ENCODE data around the gene NLK. TPM values are rescaled to one million over a fixed set of nuclear protein-coding genes. Genes with fewer than 3 reads are reported as not detected.

Gene NLK
- total RNA-seq, 2 donors from 2014 or later, result 19.8 to 37.0 TPM

- TF ChIP-seq CTCF (IDR thresholded peaks at IDR 0.05), result no peak
- TF ChIP-seq POLR2AphosphoS5 (IDR thresholded peaks at IDR 0.05), result no peak
- TF ChIP-seq POLR2A (IDR thresholded peaks at IDR 0.05), result no peak
- Histone ChIP-seq H3K27me3 (replicated peaks; ENCODE audit: insufficient read depth) (no peaks in the 10 kb centered on the region), H3K27ac (peak overlapping the region; percentile 61 to 64), H3K4me1 (replicated peaks) (peaks cover 5% of the 10 kb centered on the region), H3K36me3 (no peaks in the 10 kb centered on the region), H3K9me3 (no peaks in the 10 kb centered on the region), H3K4me3 (peak overlapping the region; percentile 30 to 42)
- intact Hi-C loops (cut with DNase I), result no loop called here
- DNase-seq (ENCODE audit: low spot score), result no peak
- WGBS, result 70% methylated on average over 28 of the region's 28 CpGs
Measured at GRCh38 chr17:28226563-28227315, 184.3 kb downstream of the NLK start.

GRCh38 chr17:28227316-28228108 is 185.0 kb downstream of the NLK start:
- no peaks in the 10 kb centered on the region for H3K27me3 ChIP-seq (replicated peaks; ENCODE audit: insufficient read depth)
- H3K27ac ChIP-seq, result peak overlapping the region; percentile 61 to 64
- H3K36me3 ChIP-seq, result no peaks in the 10 kb centered on the region
- intact Hi-C loops (cut with DNase I), result no loop called here
- peak overlapping the region; percentile 30 to 42 for H3K4me3 ChIP-seq
- DNase-seq (ENCODE audit: low spot score), result peak; percentile 85
- H3K9me3 ChIP-seq, result no peaks in the 10 kb centered on the region
- TF ChIP-seq CTCF (IDR thresholded peaks at IDR 0.05), result peak in 2 of 4 experiments; percentile 7 to 20
- TF ChIP-seq POLR2A (IDR thresholded peaks at IDR 0.05), result no peak
- TF ChIP-seq POLR2AphosphoS5 (IDR thresholded peaks at IDR 0.05), result peak; percentile 69
- peaks cover 5% of the 10 kb centered on the region for H3K4me1 ChIP-seq (replicated peaks)
- 5% methylated on average over 48 of the region's 66 CpGs for WGBS

- Histone ChIP-seq H3K27ac (peak overlapping the region; percentile 61 to 64), H3K9me3 (no peaks in the 10 kb centered on the region), H3K36me3 (no peaks in the 10 kb centered on the region), H3K27me3 (replicated peaks; ENCODE audit: insufficient read depth) (no peaks in the 10 kb centered on the region), H3K4me3 (peak overlapping the region; percentile 30 to 42), H3K4me1 (replicated peaks) (peaks cover 5% of the 10 kb centered on the region)
- DNase-seq (ENCODE audit: low spot score), result no peak
- intact Hi-C loops (cut with DNase I), result no loop called here
- WGBS, result 8% methylated on average over 22 of the region's 22 CpGs
- TF ChIP-seq POLR2A (IDR thresholded peaks at IDR 0.05), result no peak
Measured at GRCh38 chr17:28228109-28228840, 185.8 kb downstream of the NLK start.

- intact Hi-C loops (cut with DNase I), result no loop called here
- no peak for TF ChIP-seq CTCF (IDR thresholded peaks at IDR 0.05)
- TF ChIP-seq POLR2AphosphoS5 (IDR thresholded peaks at IDR 0.05), result no peak
- TF ChIP-seq POLR2A (IDR thresholded peaks at IDR 0.05), result no peak
- DNase-seq (ENCODE audit: low spot score), result no peak
- no peaks in the 10 kb centered on the region for H3K9me3 ChIP-seq
- WGBS, result 91% methylated on average over 4 of the region's 4 CpGs
- H3K36me3 ChIP-seq, result no peaks in the 10 kb centered on the region
- peaks cover 7% of the 10 kb centered on the region for H3K4me1 ChIP-seq (replicated peaks)
- no peak overlapping the region for H3K27ac ChIP-seq
- H3K27me3 ChIP-seq (replicated peaks; ENCODE audit: insufficient read depth), result no peaks in the 10 kb centered on the region
- H3K4me3 ChIP-seq, result no peak overlapping the region
Measured at GRCh38 chr17:28228986-28229729, 186.7 kb downstream of the NLK start.
